Embryonic facial prominence (tissue), 1 donor: ENCODE data around the gene TBX1.

ENCODE experiments used
- DNase-seq: peaks from one replicate; pipeline ENCODE4 v3.0.0-alpha.2; 2016; ENCODE audit errors: extremely low spot score

The TBX1 gene

GRCh38 chr22:19760058-19760950 lies at the start of gene TBX1:
TBX1 (plus strand) TSS chr22:19760778; CDS start chr22:19760844, 66 bp downstream.
- DNase-seq = no peak

- no peak for DNase-seq
Observed at GRCh38 chr22:19713245-19713644, 47.3 kb upstream of the TBX1 start.

DNA sequence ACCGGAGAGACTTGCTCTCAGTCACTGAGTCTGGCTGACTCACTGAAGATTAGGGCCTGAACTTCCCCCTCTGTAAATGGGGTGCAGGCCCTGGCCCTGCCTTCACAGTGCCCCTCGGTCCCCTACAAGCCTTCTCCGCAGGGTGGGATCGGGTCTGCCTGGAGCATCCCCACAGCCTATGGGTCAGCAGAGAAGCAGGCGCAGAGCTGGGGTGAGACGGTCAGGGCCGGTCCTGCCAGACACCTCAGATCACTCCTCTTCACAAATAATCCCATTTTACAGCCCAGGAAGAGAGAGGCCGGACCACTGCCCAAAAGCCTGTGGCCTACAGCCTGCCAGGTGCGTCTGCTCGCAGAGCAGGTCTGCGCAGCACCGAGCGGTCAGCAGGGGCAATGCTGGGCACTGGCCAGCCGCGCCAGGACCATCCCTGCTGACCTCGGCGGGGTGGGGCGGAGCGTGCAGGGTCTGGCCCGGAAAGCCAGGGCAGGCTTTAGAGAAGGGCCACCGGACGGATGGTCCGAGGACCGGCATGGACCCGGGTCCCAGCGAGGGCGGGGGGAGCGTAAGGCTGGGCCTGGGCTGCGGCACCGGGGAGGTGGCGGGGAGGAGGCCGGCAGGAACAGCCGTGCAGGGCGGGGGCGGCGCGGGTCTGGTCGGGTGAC lies 46.8 kb upstream of the TBX1 start:
- DNase-seq = no peak

DNA sequence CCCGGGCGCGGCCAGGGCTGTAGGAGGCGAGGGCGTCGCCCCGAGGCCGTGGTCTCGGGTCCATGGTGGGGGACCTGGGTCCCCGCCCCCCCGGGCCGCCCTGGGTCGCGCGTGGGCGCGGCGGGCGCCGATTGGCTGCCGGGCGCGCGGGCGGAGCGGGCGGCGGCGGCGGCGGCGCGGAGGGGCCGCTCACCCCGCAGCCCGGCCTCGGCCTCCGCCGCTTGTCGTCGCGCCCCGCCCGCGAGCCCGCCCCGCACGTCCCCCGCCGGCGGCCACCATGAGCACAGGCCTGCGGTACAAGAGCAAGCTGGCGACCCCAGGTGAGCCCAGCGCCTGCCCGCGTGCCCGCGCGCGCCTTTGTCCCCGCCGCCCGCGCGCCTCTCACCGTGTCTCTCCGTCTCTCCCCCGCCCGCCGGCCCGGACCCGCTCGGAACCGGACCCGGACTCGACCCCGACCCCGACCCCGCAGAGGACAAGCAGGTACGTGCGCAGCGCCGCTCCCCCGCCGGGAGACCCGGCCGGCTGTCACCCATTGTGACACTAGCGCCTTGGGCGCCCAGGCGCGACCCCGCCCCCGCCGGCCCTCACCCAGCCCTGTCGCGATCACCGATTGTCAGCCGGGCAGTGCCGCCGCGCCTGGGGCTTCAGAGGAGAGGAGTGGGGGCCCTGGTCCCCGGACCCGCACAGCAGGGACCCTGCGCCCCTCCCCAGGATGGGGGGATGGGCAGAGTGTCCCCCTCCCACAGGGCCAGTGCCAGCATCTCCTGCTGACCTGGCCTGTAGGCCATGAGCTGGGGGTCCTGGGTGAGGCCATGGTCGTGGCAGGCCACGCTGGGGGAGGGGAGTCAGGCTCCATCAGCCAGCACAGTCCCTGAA lies 46.0 kb upstream of the TBX1 start, which contains the start of gene SEPTIN5:
Gene SEPTIN5, plus strand, starts transcription at position 192 of the 876 bp plus-strand sequence. Its CDS starts 86 bp downstream, at position 278.
- DNase-seq = no peak

DNA sequence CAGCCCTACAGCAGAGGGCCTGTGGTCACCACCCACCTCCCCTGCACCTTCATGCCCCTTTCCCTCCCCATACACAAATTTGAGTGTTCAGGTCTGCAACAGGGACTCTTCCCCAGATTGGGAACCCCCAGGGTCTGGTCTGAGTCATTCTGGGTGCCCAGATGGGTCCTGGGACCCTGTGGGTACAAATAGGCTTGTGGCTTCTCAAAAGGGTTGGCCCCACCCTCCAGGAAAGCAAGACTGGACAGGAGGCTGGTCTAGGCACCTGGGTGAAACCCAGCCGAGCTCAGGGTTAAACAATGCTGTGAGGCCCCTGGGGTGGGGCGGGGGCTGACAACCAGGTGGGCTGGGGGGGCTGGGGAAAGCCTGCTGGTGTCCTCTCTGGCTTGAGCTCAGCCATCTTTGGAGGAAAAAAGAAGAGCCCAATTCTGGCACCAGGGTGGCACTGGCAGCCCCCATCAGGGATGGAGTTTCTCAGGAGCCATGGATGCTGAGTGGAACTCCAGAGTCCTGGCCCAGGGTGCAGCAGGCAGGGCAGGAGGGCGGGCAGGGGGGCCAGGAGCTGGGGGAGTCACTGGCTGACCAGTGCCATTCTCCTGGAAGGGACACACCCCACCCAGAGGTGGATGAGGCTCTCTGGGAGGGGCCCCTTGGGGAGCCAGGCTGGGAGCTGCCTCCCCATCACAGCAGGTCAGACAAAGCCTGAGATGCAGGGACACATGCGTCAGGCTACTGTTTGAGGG lies 45.2 kb upstream of the TBX1 start:
- DNase-seq = no peak

DNA sequence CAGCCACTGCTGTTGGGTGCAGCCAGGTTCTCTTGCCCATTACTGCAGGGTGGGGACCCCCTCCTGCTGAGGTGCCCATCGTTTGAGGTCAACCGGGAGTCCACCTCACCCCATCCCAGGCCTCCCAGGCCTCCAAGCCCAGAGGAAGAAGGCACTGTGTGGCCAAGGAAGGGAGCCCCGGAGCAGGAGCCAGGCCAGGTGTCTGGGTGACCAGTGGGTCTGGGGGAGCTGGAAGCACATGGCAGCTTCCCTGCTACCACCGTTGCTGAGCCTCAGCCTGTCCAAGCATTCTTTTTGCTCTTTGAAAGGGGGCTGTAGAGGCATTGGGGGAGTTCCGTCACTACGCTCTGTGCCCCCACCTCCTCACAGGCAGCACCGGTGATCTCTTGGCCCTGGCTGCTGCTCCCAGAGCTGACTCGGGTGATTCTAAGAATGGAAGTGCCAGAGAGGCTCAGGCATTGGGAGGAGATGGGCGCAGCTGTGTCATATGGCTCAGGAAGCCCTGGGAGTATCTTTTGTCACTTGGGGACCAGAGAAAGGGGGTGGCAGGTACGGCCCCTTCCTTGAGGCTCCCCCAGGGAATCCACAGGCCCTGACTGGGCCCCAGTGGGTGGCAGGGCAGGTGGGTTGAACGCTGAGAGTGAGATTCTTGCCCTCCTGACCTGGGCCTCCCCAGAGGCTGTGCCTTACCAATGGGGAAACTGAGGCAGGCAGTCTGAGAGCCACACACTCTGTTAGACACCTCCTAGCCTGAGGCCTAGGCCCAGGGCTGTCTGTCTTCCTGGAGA lies 44.3 kb upstream of the TBX1 start:
- DNase-seq = no peak

GRCh38 chr22:19716829-19717105 lies 43.8 kb upstream of the TBX1 start:
- no peak for DNase-seq

GRCh38 chr22:19717181-19717580 lies 43.4 kb upstream of the TBX1 start:
- DNase-seq = no peak

DNA sequence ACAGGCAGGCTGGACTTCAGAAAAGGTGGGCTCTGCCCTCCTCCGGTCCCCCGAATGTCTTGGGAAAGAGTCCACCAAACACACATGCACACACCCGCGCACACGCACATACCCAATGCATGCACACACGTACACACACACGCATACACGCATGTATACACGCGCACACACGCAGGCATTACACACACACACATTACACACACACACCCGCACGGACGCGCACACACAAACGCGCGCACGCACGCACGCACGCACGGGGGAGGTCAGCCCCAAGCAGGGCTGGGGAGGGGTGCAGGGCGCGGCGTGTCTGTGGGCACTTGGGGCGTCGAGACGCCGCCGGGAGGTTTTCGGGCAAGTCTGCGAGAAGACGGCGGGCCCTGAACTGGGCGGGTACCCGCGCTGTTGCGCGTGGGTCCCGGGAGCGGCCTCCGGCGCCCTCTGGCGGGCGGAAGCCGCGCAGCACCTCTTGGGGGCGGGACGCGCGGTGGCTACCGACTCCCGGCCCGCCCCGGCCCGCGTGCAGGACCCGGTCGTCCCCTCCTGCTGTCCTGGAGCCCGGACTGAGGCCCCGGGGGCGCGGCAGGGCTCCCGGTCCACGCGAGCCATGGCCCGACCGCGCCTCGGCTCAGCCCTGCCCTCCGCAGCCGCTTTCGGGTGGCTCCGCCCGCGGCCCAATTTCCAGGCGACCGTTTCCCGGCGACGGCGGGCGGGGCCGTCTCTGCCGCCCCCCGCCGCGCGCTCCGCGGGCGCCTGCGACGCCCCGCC lies 42.7 kb upstream of the TBX1 start:
- no peak for DNase-seq

DNA sequence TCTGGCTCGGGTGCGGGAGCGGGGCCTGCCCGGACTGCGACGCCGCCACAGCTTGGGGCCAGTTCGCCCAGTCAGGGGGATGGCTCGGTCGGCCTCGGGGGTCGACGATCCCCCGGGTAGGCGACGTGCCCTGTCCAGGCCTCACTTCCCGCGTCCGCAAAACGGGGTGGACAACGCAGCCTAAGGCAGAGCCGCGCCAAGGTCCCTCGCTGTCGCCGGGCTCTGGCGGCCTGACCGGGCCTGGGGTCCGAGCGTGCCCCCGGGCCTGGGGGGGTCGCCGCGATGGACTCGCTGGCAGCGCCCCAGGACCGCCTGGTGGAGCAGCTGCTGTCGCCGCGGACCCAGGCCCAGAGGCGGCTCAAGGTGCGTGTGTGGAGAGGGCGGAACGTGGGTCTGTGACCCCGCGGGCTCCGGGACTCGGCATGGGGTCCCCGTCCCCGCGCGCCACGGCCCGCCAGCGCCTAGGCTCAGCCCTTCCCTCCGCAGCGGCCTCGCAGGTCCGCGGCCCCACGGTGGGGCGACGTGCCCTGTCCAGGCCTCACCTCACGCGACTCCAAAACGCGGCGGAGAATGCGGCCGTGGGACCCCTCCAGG lies 42.0 kb upstream of the TBX1 start:
- DNase-seq = no peak

- no peak for DNase-seq
Observed at GRCh38 chr22:19719050-19719482, 41.5 kb upstream of the TBX1 start.

GRCh38 chr22:19719488-19720021 lies 41.0 kb upstream of the TBX1 start:
- DNase-seq = no peak

DNA sequence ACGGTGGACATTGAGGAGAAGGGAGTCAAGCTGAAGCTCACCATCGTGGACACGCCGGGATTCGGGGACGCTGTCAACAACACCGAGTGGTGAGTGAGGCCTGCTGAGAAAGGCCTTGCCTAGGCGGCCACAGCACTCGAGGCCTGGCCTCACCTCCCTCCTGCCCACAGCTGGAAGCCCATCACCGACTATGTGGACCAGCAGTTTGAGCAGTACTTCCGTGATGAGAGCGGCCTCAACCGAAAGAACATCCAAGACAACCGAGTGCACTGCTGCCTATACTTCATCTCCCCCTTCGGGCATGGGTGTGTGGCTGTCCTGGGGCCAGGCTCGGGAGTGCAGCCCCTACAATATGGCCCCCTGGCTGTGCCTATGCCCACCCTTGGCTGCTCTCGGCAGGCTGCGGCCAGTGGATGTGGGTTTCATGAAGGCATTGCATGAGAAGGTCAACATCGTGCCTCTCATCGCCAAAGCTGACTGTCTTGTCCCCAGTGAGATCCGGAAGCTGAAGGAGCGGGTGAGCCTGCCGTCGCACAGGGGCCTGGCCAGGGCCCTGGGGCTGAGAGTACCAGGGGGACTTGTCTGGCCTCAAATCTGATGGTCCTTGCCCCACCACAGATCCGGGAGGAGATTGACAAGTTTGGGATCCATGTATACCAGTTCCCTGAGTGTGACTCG lies 40.3 kb upstream of the TBX1 start:
- DNase-seq = no peak

- DNase-seq = no peak
Observed at GRCh38 chr22:19720999-19721329, 39.6 kb upstream of the TBX1 start.

DNA sequence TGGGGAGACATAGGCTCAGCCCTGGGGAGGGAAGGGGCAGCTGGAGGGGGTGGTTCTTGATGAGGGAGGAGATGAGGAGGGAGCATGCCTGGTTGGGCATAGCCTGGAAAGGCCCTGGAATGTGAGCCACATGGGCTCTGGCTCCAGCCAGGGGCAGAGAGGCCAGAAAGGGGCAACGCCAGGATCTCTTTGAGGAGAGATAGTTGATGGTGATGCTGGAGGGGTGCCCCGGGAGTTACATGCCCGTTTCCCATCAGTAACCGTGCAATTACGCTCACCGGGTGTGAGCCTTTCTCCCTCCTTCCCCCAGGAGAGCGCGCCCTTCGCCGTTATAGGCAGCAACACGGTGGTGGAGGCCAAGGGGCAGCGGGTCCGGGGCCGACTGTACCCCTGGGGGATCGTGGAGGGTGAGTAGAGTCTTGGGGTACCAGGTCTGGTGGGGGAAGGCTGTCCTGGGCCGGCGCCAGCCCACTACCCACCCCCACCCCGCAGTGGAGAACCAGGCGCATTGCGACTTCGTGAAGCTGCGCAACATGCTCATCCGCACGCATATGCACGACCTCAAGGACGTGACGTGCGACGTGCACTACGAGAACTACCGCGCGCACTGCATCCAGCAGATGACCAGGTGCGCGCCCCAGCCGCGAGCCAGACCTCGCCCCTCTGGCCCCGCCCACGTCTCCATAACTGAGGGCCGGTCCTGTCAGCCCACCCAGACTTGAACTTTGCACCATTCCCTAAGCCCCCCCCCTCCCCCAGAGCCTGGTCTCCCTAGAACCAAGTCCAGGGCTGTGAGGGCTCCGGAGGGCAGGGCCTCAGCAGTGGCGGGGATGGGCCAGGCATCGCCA lies 39.0 kb upstream of the TBX1 start:
- DNase-seq = no peak

- DNase-seq = no peak
Observed at GRCh38 chr22:19722178-19722981, 38.2 kb upstream of the TBX1 start.

- DNase-seq = no peak
Observed at GRCh38 chr22:19722982-19723231, 37.7 kb upstream of the TBX1 start.
